Lower leg skin (tissue), 4 donors: ENCODE results near the gene CD74. TPM values are rescaled to one million over a fixed set of nuclear protein-coding genes. Genes with fewer than 3 reads are reported as not detected.
"Not testable (repeated sequence)": the region's sequence is repeated elsewhere in the genome, so short reads cannot be mapped to it uniquely, and the experiment has no call there.

Experiments used
- DNase-seq, 2 donors: peaks; one replicate each; pipeline ENCODE4 v3.0.0-alpha.2; 2019; ENCODE audit warnings: low spot score in 2 of 2
- H3K4me3 ChIP-seq: fragments of 200-600 bp; sonication (generic); 2 replicates; pipeline ENCODE4 v1.5.1; 2017; ENCODE audit warnings: mild to moderate bottlenecking, low read depth; ENCODE audit not compliant: poor library complexity, severe bottlenecking
- CTCF ChIP-seq, 3 donors: fragments of 450-650 bp; IDR thresholded peaks; one replicate each; pipeline ENCODE4 v1.5.1; 2016; ENCODE audit warnings: antibody characterized with exemption in 3 of 3, mild to moderate bottlenecking in 3 of 3, moderate library complexity in 2 of 3
- POLR2A ChIP-seq, 2 donors: fragments of 450-650 bp; IDR thresholded peaks; one replicate each; pipeline ENCODE4 v1.6.1; 2016 to 2017; ENCODE audit warnings: antibody characterized with exemption in 2 of 2, mild to moderate bottlenecking in 1 of 2, moderate library complexity in 1 of 2
- WGBS, 2 donors: methylation state at CpG; one replicate each; pipeline ENCODE4 v1.1.5; 2018; 5-methylcytosine and 5-hydroxymethylcytosine counted together
- intact Hi-C: fragments of 100-400 bp; cut with DNase I; formaldehyde crosslinking; loops from one replicate; pipeline ENCODE4 v1.15.0; 2023; ENCODE audit warnings: low total_unique reads
- total RNA-seq, 4 donors: library from RNA; depleted of rRNA; stranded (reverse); fragments of >200 nt; gene quantifications; one replicate each; pipeline ENCODE4 v1.1.0, GENCODE V29; 2016

Gene CD74
- total RNA-seq, 4 donors from 2014 or later = 500 to 762 (median 613) TPM

- no peak for TF ChIP-seq CTCF (IDR thresholded peaks at IDR 0.05)
- no peak for TF ChIP-seq POLR2A (IDR thresholded peaks at IDR 0.05)
- intact Hi-C loops = loop anchor here (5.0 kb wide), 1 partner anchor 70 kb away; no protein-coding TSS in a partner anchor
- DNase-seq = no peak
- 66 to 68% methylated on average over 6 of the region's 6 CpGs for WGBS, 2 donors
- no peak overlapping the region for H3K4me3 ChIP-seq
Measured at GRCh38 chr5:150457121-150457520, 44.4 kb upstream of the CD74 start.

GRCh38 chr5:150454492-150455229 lies 42.0 kb upstream of the CD74 start:
- no peak for TF ChIP-seq POLR2A (IDR thresholded peaks at IDR 0.05)
- TF ChIP-seq CTCF (IDR thresholded peaks at IDR 0.05) = no peak
- no peak overlapping the region for H3K4me3 ChIP-seq
- 74 to 79% methylated on average over 9 of the region's 9 CpGs for whole genome bisulfite sequencing, 2 donors
- no peak for DNase-seq
- intact Hi-C loops = loop anchor here (5.0 kb wide), 1 partner anchor 73 kb away; no protein-coding TSS in a partner anchor

- intact Hi-C loops, DNase-seq, H3K4me3 ChIP-seq: not testable (repeated sequence)
- WGBS, 2 donors = 39 to 59% methylated on average over 8 of the region's 8 CpGs
Measured at GRCh38 chr5:150454027-150454426, 41.3 kb upstream of the CD74 start.

- 89 to 95% methylated on average over 4 of the region's 4 CpGs for WGBS, 2 donors
- no peak for TF ChIP-seq CTCF (IDR thresholded peaks at IDR 0.05)
- no peak for DNase-seq
- intact Hi-C loops = no loop called here
- H3K4me3 ChIP-seq = no peak overlapping the region
Measured at GRCh38 chr5:150452914-150453313, 40.2 kb upstream of the CD74 start.

- no peak overlapping the region for H3K4me3 ChIP-seq
- intact Hi-C loops = no loop called here
- 79 to 91% methylated on average over 1 of the region's 1 CpG for WGBS, 2 donors
- DNase-seq = no peak
- TF ChIP-seq POLR2A (IDR thresholded peaks at IDR 0.05) (no peak), CTCF (IDR thresholded peaks at IDR 0.05) (no peak)
Measured at GRCh38 chr5:150451594-150451993, 38.9 kb upstream of the CD74 start.

- WGBS, 2 donors = 3 to 4% methylated on average over 52 to 58 of the region's 58 CpGs
- intact Hi-C loops = no loop called here
- peak; percentile 94 to 99 for DNase-seq
- TF ChIP-seq POLR2A (IDR thresholded peaks at IDR 0.05) = peak in 1 of 2 donors; percentile 41
- peak in 1 of 3 donors; percentile 89 for TF ChIP-seq CTCF (IDR thresholded peaks at IDR 0.05)
- H3K4me3 ChIP-seq = peak within 1 kb of the TSS; percentile 63
Measured at GRCh38 chr5:150449517-150450339, 37.0 kb upstream of the CD74 start, which contains the start of gene RPS14. Gene RPS14, minus strand, starts transcription at chr5:150449739. Its CDS starts 2,006 bp downstream, at chr5:150447733.
